GM23248 (cell line): ENCODE measurements around the gene DTNA. TPM values are rescaled to one million over a fixed set of nuclear protein-coding genes. Genes with fewer than 3 reads are reported as not detected.
A peak's percentile ranks its signal among the peaks of the same experiment; 100 is the strongest.

Experiments used
- DNase-seq: peaks from one replicate; pipeline ENCODE4 v3.0.0-alpha.2; 2015
- H2AFZ ChIP-seq: fragments of 200-600 bp; sonication (generic); 2 replicates; pipeline ENCODE4 v1.6.1; 2016; ENCODE audit warnings: antibody characterized with exemption
- H3F3A ChIP-seq: fragments of 200-600 bp; sonication (generic); 2 replicates; pipeline ENCODE4 v1.6.1; 2016; ENCODE audit warnings: mild to moderate bottlenecking, antibody characterized with exemption, mixed run types; ENCODE audit not compliant: insufficient read depth
- H3K27ac ChIP-seq: fragments of 200-600 bp; sonication (generic); 2 replicates; pipeline ENCODE4 v1.5.1; 2016; ENCODE audit warnings: mild to moderate bottlenecking
- H3K27me3 ChIP-seq: fragments of 200-600 bp; sonication (generic); replicated peaks from 2 replicates; pipeline ENCODE4 v1.6.1; 2016; ENCODE audit warnings: mild to moderate bottlenecking; ENCODE audit not compliant: insufficient read depth
- H3K36me3 ChIP-seq: fragments of 200-600 bp; sonication (generic); 2 replicates; pipeline ENCODE4 v1.6.1; 2016; ENCODE audit warnings: low read depth, mild to moderate bottlenecking
- H3K4me1 ChIP-seq: fragments of 200-600 bp; sonication (generic); 2 replicates; pipeline ENCODE4 v1.6.1; 2016; ENCODE audit warnings: mild to moderate bottlenecking; ENCODE audit not compliant: insufficient read depth
- H3K4me2 ChIP-seq: fragments of 200-600 bp; sonication (generic); one replicate; pipeline ENCODE4 v1.6.1; 2016; ENCODE audit warnings: mild to moderate bottlenecking; ENCODE audit not compliant: unreplicated experiment
- H3K4me3 ChIP-seq: fragments of 200-600 bp; sonication (generic); 2 replicates; pipeline ENCODE4 v1.5.1; 2016; ENCODE audit warnings: mild to moderate bottlenecking
- H3K79me2 ChIP-seq: fragments of 200-600 bp; sonication (generic); 2 replicates; pipeline ENCODE4 v1.6.1; 2016; ENCODE audit warnings: mild to moderate bottlenecking; ENCODE audit not compliant: insufficient read depth
- H3K9ac ChIP-seq: fragments of 200-600 bp; sonication (generic); 2 replicates; pipeline ENCODE4 v1.6.1; 2016; ENCODE audit warnings: mild to moderate bottlenecking
- H3K9me2 ChIP-seq: fragments of 200-600 bp; sonication (generic); 2 replicates; pipeline ENCODE4 v1.6.1; 2016; ENCODE audit warnings: mixed run types, mild to moderate bottlenecking, moderate library complexity; ENCODE audit not compliant: insufficient read depth
- H3K9me3 ChIP-seq: fragments of 200-600 bp; sonication (generic); one replicate; pipeline ENCODE4 v1.6.1; 2017; ENCODE audit warnings: low read depth
- H4K20me1 ChIP-seq: fragments of 200-600 bp; sonication (generic); 2 replicates; pipeline ENCODE4 v1.6.0; 2016; ENCODE audit not compliant: insufficient read depth
- EZH2 ChIP-seq: fragments of 200-600 bp; sonication (generic); IDR thresholded peaks from 2 replicates; pipeline ENCODE4 v1.6.1; 2018; ENCODE audit warnings: antibody characterized with exemption, mild to moderate bottlenecking; ENCODE audit not compliant: insufficient read depth, poor library complexity, severe bottlenecking
- EZH2phosphoT487 ChIP-seq: fragments of 200-600 bp; sonication (generic); IDR thresholded peaks from 2 replicates; pipeline ENCODE4 v1.6.1; 2018; ENCODE audit warnings: antibody characterized with exemption, moderate library complexity, mild to moderate bottlenecking, low read depth; ENCODE audit not compliant: insufficient read depth
- WGBS, 2 experiments: methylation state at CpG; one replicate each; pipeline ENCODE4 v1.1.6; 2015 to 2017; ENCODE audit warnings: low lambda C conversion rate in 2 of 2, low coverage in 1 of 2; ENCODE audit errors: missing lambda C conversion rate in 2 of 2; 5-methylcytosine and 5-hydroxymethylcytosine counted together
- in situ Hi-C: fragments of 300-500 bp; cut with MboI; formaldehyde crosslinking; loops from 2 replicates; pipeline ENCODE4 v1.15.0; 2020
- polyA plus RNA-seq: library from polyadenylated mRNA; unstranded; fragments of >200 nt; fragmentation: Nextera tagmentation; extraction: Ambion mirVana; gene quantifications from 2 replicates; pipeline ENCODE4 v1.2.1, GENCODE V29; 2016
- total RNA-seq: library from RNA; depleted of rRNA; stranded (reverse); fragments of >200 nt; shearing (Covaris generic); gene quantifications from 2 replicates; pipeline ENCODE4 v1.2.3, GENCODE V29; 2014

DTNA gene
- total and polyA plus RNA-seq, 2 experiments from 2014 or later = 4.2 to 5.5 TPM

DNA sequence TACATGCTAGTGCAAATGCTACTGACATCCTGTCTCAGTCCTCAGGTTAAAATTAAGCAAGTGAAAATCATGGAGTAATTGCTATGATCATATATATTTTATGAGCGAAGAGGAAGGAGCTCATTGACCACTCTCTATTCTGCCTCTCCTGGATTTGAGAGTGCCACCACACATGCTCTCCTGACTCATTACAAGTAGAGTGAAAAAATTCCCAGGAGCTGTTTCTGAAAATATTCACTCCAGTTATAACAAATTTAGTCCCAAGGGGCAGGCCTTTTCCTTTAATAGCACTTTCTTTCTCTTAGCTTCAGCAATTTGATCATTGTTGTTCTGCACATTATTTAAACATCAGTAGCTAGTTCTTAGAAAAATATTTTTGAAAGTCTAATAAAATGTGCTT is 176.1 kb downstream of the DTNA start:
- in situ Hi-C loops = no loop called here

DNA sequence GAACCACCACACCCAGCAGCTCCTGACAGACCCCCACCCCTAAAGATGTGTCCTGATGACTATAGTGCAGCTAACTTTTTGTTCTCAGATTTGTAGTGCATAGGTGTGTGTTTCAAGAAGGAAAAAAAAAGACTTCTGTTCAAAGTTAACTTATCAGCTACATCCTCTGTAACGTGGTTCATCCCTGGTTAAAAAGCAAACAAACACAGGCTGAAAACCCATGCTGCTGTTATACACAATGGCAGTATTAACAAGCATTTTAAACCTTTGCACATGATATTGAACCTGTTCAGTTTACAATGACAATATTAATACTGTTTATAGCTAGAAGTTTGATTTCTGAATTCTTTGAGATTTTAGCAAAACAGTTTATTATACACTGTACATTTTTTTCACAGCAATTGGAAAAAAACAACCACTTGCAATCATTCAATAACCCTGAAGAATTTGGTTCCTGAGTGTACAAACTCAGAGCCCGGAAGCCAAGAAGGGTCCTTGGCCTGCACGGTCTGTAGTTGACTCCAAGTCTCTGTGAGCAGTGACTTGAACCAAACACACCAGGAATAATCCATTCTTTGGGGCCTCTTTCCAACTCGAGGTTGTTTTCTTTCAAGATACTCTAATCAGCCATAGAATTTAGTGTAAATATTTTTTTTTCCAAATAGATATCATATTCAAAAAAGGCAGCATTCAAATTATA is 177.9 kb downstream of the DTNA start:
- WGBS, 2 experiments = 82 to 84% methylated on average over 4 of the region's 4 CpGs
- Histone ChIP-seq H3K27ac (no peak overlapping the region), H3K4me2 (no peak overlapping the region), H3K9ac (no peak overlapping the region), H3K4me1 (no peaks in the 10 kb centered on the region), H3K9me3 (no peaks in the 10 kb centered on the region), H3K36me3 (no peaks in the 10 kb centered on the region), H3K79me2 (no peaks in the 10 kb centered on the region), H2AFZ (no peak overlapping the region), H3K9me2 (no peaks in the 10 kb centered on the region), H3F3A (no peaks in the 10 kb centered on the region), H3K27me3 (no peaks in the 10 kb centered on the region), H4K20me1 (no peaks in the 10 kb centered on the region), H3K4me3 (no peak overlapping the region)
- DNase-seq = no peak
- in situ Hi-C loops = no loop called here
- TF ChIP-seq EZH2phosphoT487 (no peak), EZH2 (no peak)

More for the DNA sequence above, 176.1 kb downstream of the DTNA start:
- H3K27ac ChIP-seq = no peak overlapping the region
- TF ChIP-seq EZH2phosphoT487 = no peak
- TF ChIP-seq EZH2 = no peak
- H2AFZ ChIP-seq = no peak overlapping the region
- H3K9me2 ChIP-seq = no peaks in the 10 kb centered on the region
- WGBS, 2 experiments = 95 to 97% methylated on average over 1 of the region's 1 CpG
- no peaks in the 10 kb centered on the region for H3K27me3 ChIP-seq
- H3K4me3 ChIP-seq = no peak overlapping the region
- H3F3A ChIP-seq = no peaks in the 10 kb centered on the region
- H3K4me1 ChIP-seq = no peaks in the 10 kb centered on the region
- DNase-seq = peak; percentile 8
- no peak overlapping the region for H3K9ac ChIP-seq
- no peaks in the 10 kb centered on the region for H4K20me1 ChIP-seq
- no peaks in the 10 kb centered on the region for H3K79me2 ChIP-seq
- H3K4me2 ChIP-seq = no peak overlapping the region
- H3K36me3 ChIP-seq = no peaks in the 10 kb centered on the region
- H3K9me3 ChIP-seq = no peaks in the 10 kb centered on the region

DNA sequence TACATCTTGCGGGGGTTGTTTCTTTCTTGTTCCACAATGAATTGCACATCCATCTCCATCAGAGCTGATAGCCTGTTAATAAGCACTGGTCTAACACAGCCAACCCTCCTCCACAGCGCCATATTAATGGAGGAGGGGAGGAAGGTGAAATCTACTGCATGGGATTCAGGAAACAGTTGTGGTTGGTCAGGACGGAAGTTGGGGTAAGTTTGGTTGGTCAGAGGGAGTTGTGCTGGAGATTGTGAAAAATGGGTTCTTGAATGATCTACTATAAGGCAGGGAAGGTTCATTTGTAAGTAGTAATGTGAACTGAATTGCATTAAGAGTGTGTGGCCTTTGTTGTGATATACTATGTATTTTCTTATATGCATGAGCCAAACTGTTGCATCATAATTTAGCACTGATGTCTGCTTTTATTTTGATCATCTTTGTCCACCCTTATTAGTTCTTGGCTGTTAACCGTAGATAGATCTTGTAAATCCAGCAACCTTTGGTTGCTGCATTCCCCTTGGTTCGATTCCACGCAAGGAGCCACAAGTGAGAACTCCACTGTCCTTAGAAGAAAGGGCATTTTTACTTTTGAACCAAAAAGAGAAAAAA is 180.5 kb downstream of the DTNA start:
- DNase-seq = no peak
- Histone ChIP-seq H2AFZ (no peak overlapping the region), H3F3A (no peaks in the 10 kb centered on the region), H3K4me2 (no peak overlapping the region), H4K20me1 (no peaks in the 10 kb centered on the region), H3K36me3 (no peaks in the 10 kb centered on the region), H3K27me3 (no peaks in the 10 kb centered on the region), H3K27ac (no peak overlapping the region), H3K4me1 (no peaks in the 10 kb centered on the region), H3K79me2 (no peaks in the 10 kb centered on the region), H3K9me2 (no peaks in the 10 kb centered on the region), H3K9ac (no peak overlapping the region), H3K9me3 (no peaks in the 10 kb centered on the region), H3K4me3 (no peak overlapping the region)
- 81 to 86% methylated on average over 6 of the region's 6 CpGs for WGBS, 2 experiments
- in situ Hi-C loops = no loop called here
- no peak for TF ChIP-seq EZH2phosphoT487
- no peak for TF ChIP-seq EZH2

GRCh38 chr18:34892379-34892778 is 182.3 kb downstream of the DTNA start:
- Histone ChIP-seq H3K4me1 (no peaks in the 10 kb centered on the region), H3K79me2 (no peaks in the 10 kb centered on the region), H3K4me2 (no peak overlapping the region), H2AFZ (no peak overlapping the region), H3K9me3 (no peaks in the 10 kb centered on the region), H3F3A (no peaks in the 10 kb centered on the region), H3K9ac (no peak overlapping the region), H4K20me1 (no peaks in the 10 kb centered on the region), H3K36me3 (no peaks in the 10 kb centered on the region), H3K27me3 (no peaks in the 10 kb centered on the region), H3K9me2 (no peaks in the 10 kb centered on the region), H3K4me3 (no peak overlapping the region), H3K27ac (no peak overlapping the region)
- TF ChIP-seq EZH2 = no peak
- TF ChIP-seq EZH2phosphoT487 = no peak
- in situ Hi-C loops = no loop called here
- WGBS, 2 experiments = 64 to 77% methylated on average over 3 of the region's 3 CpGs
- DNase-seq = no peak
